PC-9 (cell line): Measurements from ENCODE around the gene PRPS1. TPM values are rescaled to one million over a fixed set of nuclear protein-coding genes. Genes with fewer than 3 reads are reported as not detected.

Source experiments
- BruUV-seq: library from RNA; stranded (reverse); fragments of 400-500 nt; replicated peaks from 2 replicates; lab custom pipeline; 2021; lab: Mats Ljungman, UMichigan
- CTCF ChIA-PET: fragments of 300-600 bp; sonication (Branson Sonifier 250); formaldehyde crosslinking; loops from one replicate; lab custom pipeline; 2022; ENCODE audit warnings: antibody characterized with exemption; lab: Charles Lee
- POLR2A ChIA-PET: fragments of 300-600 bp; sonication (Branson Sonifier 250); formaldehyde crosslinking; loops from one replicate; lab custom pipeline; 2022; ENCODE audit warnings: antibody characterized with exemption; ENCODE audit not compliant: unreplicated experiment; lab: Charles Lee
- DNase-seq, 2 experiments: peaks; one replicate each; pipeline versions ENCODE4 v3.0.0 to v3.0.0-alpha.2; 2015 to 2022; ENCODE audit warnings: mixed read lengths in 1 of 2
- H2AFZ ChIP-seq: fragments of 200-600 bp; sonication (generic); 2 replicates; pipeline ENCODE4 v1.8.1; 2017; ENCODE audit warnings: antibody characterized with exemption
- H3F3A ChIP-seq: fragments of 200-600 bp; sonication (generic); 2 replicates; pipeline ENCODE4 v1.8.1; 2017; ENCODE audit warnings: antibody characterized with exemption, mild to moderate bottlenecking, low read depth; ENCODE audit not compliant: insufficient read depth
- H3K27ac ChIP-seq: fragments of 200-600 bp; sonication (generic); 2 replicates; pipeline ENCODE4 v1.6.1; 2016; ENCODE audit warnings: mixed run types
- H3K27me3 ChIP-seq: fragments of 200-600 bp; sonication (generic); 2 replicates; pipeline ENCODE4 v1.6.1; 2016; ENCODE audit warnings: low read depth, mixed run types; ENCODE audit not compliant: insufficient read depth
- H3K36me3 ChIP-seq: fragments of 200-600 bp; sonication (generic); 2 replicates; pipeline ENCODE4 v1.6.1; 2016; ENCODE audit warnings: low read depth, mixed run types
- H3K4me1 ChIP-seq: fragments of 200-600 bp; sonication (generic); replicated peaks from 2 replicates; pipeline ENCODE4 v1.6.1; 2016; ENCODE audit warnings: mixed run types; ENCODE audit not compliant: insufficient read depth
- H3K4me2 ChIP-seq: fragments of 200-600 bp; sonication (generic); 2 replicates; pipeline ENCODE4 v1.6.1; 2017; ENCODE audit warnings: mixed run types
- H3K4me3 ChIP-seq: fragments of 200-600 bp; sonication (generic); 2 replicates; pipeline ENCODE4 v1.6.1; 2016; ENCODE audit warnings: mixed run types
- H3K79me2 ChIP-seq: fragments of 200-600 bp; sonication (generic); 2 replicates; pipeline ENCODE4 v1.6.1; 2017; ENCODE audit warnings: low read depth, mixed run types
- H3K9me2 ChIP-seq: fragments of 200-600 bp; sonication (generic); 2 replicates; pipeline ENCODE4 v1.8.1; 2017; ENCODE audit warnings: mild to moderate bottlenecking; ENCODE audit not compliant: insufficient read depth
- H3K9me3 ChIP-seq: fragments of 200-600 bp; sonication (generic); 2 replicates; pipeline ENCODE4 v1.8.1; 2016; ENCODE audit warnings: low read depth; ENCODE audit not compliant: insufficient read depth
- H4K20me1 ChIP-seq: fragments of 200-600 bp; sonication (generic); 2 replicates; pipeline ENCODE4 v1.8.1; 2017; ENCODE audit not compliant: insufficient read depth
- CTCF ChIP-seq: fragments of 200-600 bp; sonication (generic); conservative IDR thresholded peaks from 2 replicates; pipeline ENCODE4 v1.6.1; 2017; ENCODE audit warnings: mixed run types, antibody characterized with exemption, mild to moderate bottlenecking, moderate library complexity
- EZH2 ChIP-seq: fragments of 200-600 bp; sonication (generic); IDR thresholded peaks from 2 replicates; pipeline ENCODE4 v1.8.0; 2017; ENCODE audit warnings: antibody characterized with exemption, low read depth
- intact Hi-C: fragments of 100-400 bp; cut with micrococcal nuclease; formaldehyde crosslinking; loops from one replicate; pipeline ENCODE4 v1.10.0; 2022; ENCODE audit not compliant: unreplicated experiment
- total RNA-seq: library from RNA; stranded (reverse); gene quantifications from 2 replicates; pipeline ENCODE4 v1.2.3, GENCODE V29; 2021

The PRPS1 gene
- total RNA-seq, 1 experiment from 2014 or later, result 67.4 TPM

DNA sequence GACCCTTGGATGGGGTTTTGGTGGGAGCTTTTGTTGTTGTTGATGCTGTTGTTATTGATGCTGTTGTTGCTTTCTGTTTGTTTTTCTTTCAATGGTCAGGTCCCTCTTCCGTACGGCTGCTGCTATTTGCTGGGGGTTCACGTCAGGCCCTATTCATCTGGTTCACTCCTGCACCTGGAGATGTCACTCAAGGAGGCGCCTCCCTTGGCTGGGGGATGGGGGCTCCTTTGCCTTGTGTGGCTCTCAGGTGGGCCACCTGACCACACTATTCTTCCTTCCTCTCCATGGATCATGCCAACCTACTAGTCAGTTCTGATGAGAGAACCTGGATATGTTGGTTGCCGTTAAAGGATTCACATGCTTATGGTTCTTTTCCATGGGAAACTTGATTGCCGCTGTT, 39.1 kb upstream of the PRPS1 start:
- intact Hi-C loops, result no loop called here
- no peaks in the 10 kb centered on the region for H3K27me3 ChIP-seq
- no peak overlapping the region for H2AFZ ChIP-seq
- no peaks in the 10 kb centered on the region for H3F3A ChIP-seq
- no peaks in the 10 kb centered on the region for H3K9me3 ChIP-seq
- H3K79me2 ChIP-seq, result no peaks in the 10 kb centered on the region
- no TSS peak for BruUV-seq
- no peaks in the 10 kb centered on the region for H3K9me2 ChIP-seq
- no peak overlapping the region for H3K27ac ChIP-seq
- H3K4me2 ChIP-seq, result no peak overlapping the region
- ChIA-PET CTCF (no interaction called here), POLR2A (no interaction called here)
- H3K4me3 ChIP-seq, result no peak overlapping the region
- H3K4me1 ChIP-seq, result no peaks in the 10 kb centered on the region
- no peaks in the 10 kb centered on the region for H4K20me1 ChIP-seq
- H3K36me3 ChIP-seq, result no peaks in the 10 kb centered on the region
- no peak for DNase-seq
- TF ChIP-seq EZH2 (no peak), CTCF (no peak)

- peak overlapping the region; percentile 18; the same call in 1 of the 2 replicates for H3K27ac ChIP-seq
- peak; percentile 29 to 91 for DNase-seq
- H3K4me2 ChIP-seq, result peak overlapping the region; percentile 50
These were observed 31.7 kb upstream of the PRPS1 start for GRCh38 chrX:107596651-107597050.

DNA sequence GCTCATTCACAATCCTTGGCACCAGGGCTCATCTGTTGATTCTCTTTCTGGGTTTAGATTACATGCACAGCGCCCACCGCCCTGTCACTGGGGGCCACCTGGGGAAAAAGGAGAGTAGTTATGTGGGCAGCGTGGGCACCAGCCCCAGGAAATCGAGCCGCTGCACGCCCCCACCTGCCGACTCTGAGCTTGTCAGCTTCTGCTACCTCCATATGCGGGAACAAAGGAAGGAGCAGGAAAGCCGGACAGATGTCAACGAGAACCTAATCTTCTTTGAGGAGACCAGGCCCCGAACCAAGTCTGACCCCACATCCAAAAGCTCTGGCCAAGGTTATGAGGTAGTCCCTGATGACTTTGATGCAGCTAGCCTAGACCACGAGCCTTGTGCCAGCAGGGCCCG, 31.0 kb upstream of the PRPS1 start:
- TF ChIP-seq CTCF (no peak), EZH2 (no peak)
- CTCF ChIA-PET, result no interaction called here
- no peak overlapping the region for H3K4me3 ChIP-seq

More at GRCh38 chrX:107596651-107597050, 31.7 kb upstream of the PRPS1 start:
- POLR2A ChIA-PET, result interaction anchor here (0.5 to 0.7 kb wide), 2 partner anchors 72 to 392 kb away, joined by 3 read pairs; no protein-coding TSS in a partner anchor
- intact Hi-C loops, result loop anchor here (2.0 kb wide), 1 partner anchor 32 kb away; the partner anchor contains the start of gene PRPS1
- no peaks in the 10 kb centered on the region for H3K79me2 ChIP-seq
- H3K4me1 ChIP-seq, result peaks cover 23% of the 10 kb centered on the region
- no peaks in the 10 kb centered on the region for H3K27me3 ChIP-seq
- no peak overlapping the region for H3K4me3 ChIP-seq
- CTCF ChIA-PET, result no interaction called here
- H2AFZ ChIP-seq, result 0 out of 2 replicates have a peak overlapping the region, but pooled peaks have one; percentile 15
- peaks cover 15% of the 10 kb centered on the region for H3F3A ChIP-seq
- no TSS peak for BruUV-seq
- TF ChIP-seq EZH2, result no peak
- no peak for TF ChIP-seq CTCF
- H4K20me1 ChIP-seq, result no peaks in the 10 kb centered on the region
- no peaks in the 10 kb centered on the region for H3K9me2 ChIP-seq
- H3K36me3 ChIP-seq, result no peaks in the 10 kb centered on the region
- H3K9me3 ChIP-seq, result no peaks in the 10 kb centered on the region

More for the DNA sequence above, 31.0 kb upstream of the PRPS1 start:
- intact Hi-C loops, result loop anchor here (2.0 kb wide), 1 partner anchor 32 kb away; the partner anchor contains the start of gene PRPS1
- no peaks in the 10 kb centered on the region for H3K9me3 ChIP-seq
- no peaks in the 10 kb centered on the region for H3K27me3 ChIP-seq
- H3K9me2 ChIP-seq, result no peaks in the 10 kb centered on the region
- H3K4me1 ChIP-seq, result peaks cover 23% of the 10 kb centered on the region
- peaks cover 15% of the 10 kb centered on the region for H3F3A ChIP-seq
- H3K36me3 ChIP-seq, result no peaks in the 10 kb centered on the region
- no peak for DNase-seq
- no TSS peak for BruUV-seq
- H3K4me2 ChIP-seq, result peak overlapping the region; percentile 50
- no peaks in the 10 kb centered on the region for H4K20me1 ChIP-seq
- no peaks in the 10 kb centered on the region for H3K79me2 ChIP-seq
- H3K27ac ChIP-seq, result peak overlapping the region; percentile 18; the same call in 1 of the 2 replicates
- POLR2A ChIA-PET, result interaction anchor here (0.7 kb wide), 1 partner anchor 72 kb away, joined by 3 read pairs; no protein-coding TSS in a partner anchor
- H2AFZ ChIP-seq, result no peak overlapping the region
